A549 (cell line): ENCODE measurements around the gene ATP1B3. TPM values are rescaled to one million over a fixed set of nuclear protein-coding genes. Genes with fewer than 3 reads are reported as not detected.

Experiments
- ATAC-seq, 2 experiments: fragments of 200-7000 bp in 1 of 2; fragments of >200 bp in 1 of 2; cut with Nextera tagmentation in 1 of 2; cut with Tn5 transposase in 1 of 2; 3 replicates each; pipeline versions ENCODE4 v1.8.0 to v1.9.1; 2018 to 2020; ENCODE audit warnings: mild to moderate bottlenecking in 1 of 2, moderate library complexity in 1 of 2
- CTCF ChIA-PET: fragments of 300-600 bp; sonication (Branson Sonifier 250); formaldehyde crosslinking; extraction: SDS; loops from one replicate; lab custom pipeline; 2021; ENCODE audit warnings: antibody characterized with exemption, inconsistent platforms; lab: Yijun Ruan, JAX
- POLR2A ChIA-PET: fragments of 350-600 bp; formaldehyde crosslinking; extraction: SDS; loops from one replicate; lab custom pipeline; 2021; ENCODE audit warnings: antibody characterized with exemption, inconsistent platforms; lab: Yijun Ruan, JAX
- DNase-seq, 2 experiments: peaks; one replicate each; pipeline versions ENCODE4 v3.0.0 to v3.0.0-alpha.2; 2011 to 2016; ENCODE audit warnings: low read depth in 1 of 2, low spot score in 1 of 2
- FAIRE-seq: peaks from 2 replicates; lab custom pipeline; 2011; peaks lifted over from hg19 to GRCh38; lab: Jason Lieb, UNC
- H3K27ac ChIP-seq, 2 experiments: fragments of >200 bp; sonication (Bioruptor Twin); formaldehyde crosslinking; 3 replicates each; pipeline ENCODE4 v1.5.1; 2016 to 2017
- H3K4me1 ChIP-seq: fragments of >200 bp; sonication (Bioruptor Twin); formaldehyde crosslinking; 3 replicates; pipeline ENCODE4 v1.6.1; 2016
- H3K4me2 ChIP-seq: fragments of >200 bp; sonication (Bioruptor Twin); formaldehyde crosslinking; 3 replicates; pipeline ENCODE4 v1.6.1; 2016
- H3K4me3 ChIP-seq: fragments of >200 bp; sonication (Bioruptor Twin); formaldehyde crosslinking; 3 replicates; pipeline ENCODE4 v1.5.1; 2016
- H3K9me3 ChIP-seq: fragments of >200 bp; sonication (Bioruptor Twin); formaldehyde crosslinking; 3 replicates; pipeline ENCODE4 v1.6.1; 2016
- BHLHE40 ChIP-seq: IDR thresholded peaks from 2 replicates; pipeline ENCODE4 v1.6.1; 2012; ENCODE audit warnings: low read depth, low read length, inconsistent platforms
- CBX2 ChIP-seq: fragments of 200-600 bp; sonication (generic); IDR thresholded peaks from 2 replicates; pipeline ENCODE4 v1.6.1; 2016; ENCODE audit warnings: low read depth, mild to moderate bottlenecking, borderline replicate concordance
- CHD2 ChIP-seq: fragments of 150-350 bp; IDR thresholded peaks from 2 replicates; pipeline ENCODE4 v1.6.1; 2014; ENCODE audit warnings: low read length; ENCODE audit not compliant: partially characterized antibody
- CHD4 ChIP-seq: fragments of 200-600 bp; sonication (generic); IDR thresholded peaks from 2 replicates; pipeline ENCODE4 v1.6.1; 2016; ENCODE audit warnings: antibody characterized with exemption, mild to moderate bottlenecking, borderline replicate concordance
- EHMT2 ChIP-seq: fragments of 200-600 bp; sonication (generic); IDR thresholded peaks from 2 replicates; pipeline ENCODE4 v1.6.1; 2016; ENCODE audit warnings: antibody characterized with exemption, low read depth, mild to moderate bottlenecking, moderate library complexity
- FOSB ChIP-seq: fragments of 250-450 bp; sonication (Bioruptor Pico); IDR thresholded peaks from 2 replicates; pipeline ENCODE4 v1.5.0; 2020; ENCODE audit warnings: mild to moderate bottlenecking, moderate library complexity
- FOXS1 ChIP-seq: fragments of 250-450 bp; sonication (Bioruptor Pico); IDR thresholded peaks from 2 replicates; pipeline ENCODE4 v1.5.0; 2020; ENCODE audit warnings: mild to moderate bottlenecking, moderate library complexity
- GATA3 ChIP-seq: IDR thresholded peaks from 2 replicates; pipeline ENCODE4 v1.6.1; 2012; ENCODE audit warnings: borderline replicate concordance
- HDAC2 ChIP-seq: fragments of 200-600 bp; sonication (generic); IDR thresholded peaks from 2 replicates; pipeline ENCODE4 v1.6.1; 2016
- HEYL ChIP-seq: fragments of 250-450 bp; sonication (Bioruptor Pico); IDR thresholded peaks from 2 replicates; pipeline ENCODE4 v1.8.0; 2021; ENCODE audit warnings: mild to moderate bottlenecking, moderate library complexity
- JUN ChIP-seq, 2 experiments: fragments of >200 bp; sonication (Bioruptor Twin); formaldehyde crosslinking; IDR thresholded peaks; 2 replicates in 1 of 2; 3 replicates in 1 of 2; pipeline ENCODE4 v1.6.1; 2016 to 2017
- JUNB ChIP-seq: fragments of >200 bp; sonication (Bioruptor Twin); formaldehyde crosslinking; IDR thresholded peaks from 2 replicates; pipeline ENCODE4 v1.6.1; 2016
- KDM1A ChIP-seq: fragments of 200-600 bp; sonication (generic); IDR thresholded peaks from 2 replicates; pipeline ENCODE4 v1.6.1; 2016; ENCODE audit warnings: low read depth, mild to moderate bottlenecking
- KDM5A ChIP-seq: fragments of 200-600 bp; sonication (generic); IDR thresholded peaks from 2 replicates; pipeline ENCODE4 v1.6.1; 2016; ENCODE audit warnings: antibody characterized with exemption, mild to moderate bottlenecking
- NFE2L2 ChIP-seq: fragments of 150-350 bp; conservative IDR thresholded peaks from 2 replicates; pipeline ENCODE4 v1.6.1; 2014; ENCODE audit warnings: low read length
- PHF8 ChIP-seq: fragments of 200-600 bp; sonication (generic); IDR thresholded peaks from 2 replicates; pipeline ENCODE4 v1.6.1; 2016; ENCODE audit warnings: low read depth, mild to moderate bottlenecking, antibody characterized with exemption, moderate library complexity, borderline replicate concordance
- POLR2A ChIP-seq: IDR thresholded peaks from 2 replicates; pipeline ENCODE4 v1.6.1; 2012; ENCODE audit warnings: mild to moderate bottlenecking, low read length
- RCOR1 ChIP-seq: fragments of 150-350 bp; IDR thresholded peaks from 2 replicates; pipeline ENCODE4 v1.6.1; 2014; ENCODE audit warnings: antibody characterized with exemption, low read length, low read depth
- TFCP2L1 ChIP-seq: fragments of 250-450 bp; sonication (Bioruptor Pico); IDR thresholded peaks from 2 replicates; pipeline ENCODE4 v1.5.0; 2021; ENCODE audit warnings: mild to moderate bottlenecking
- WGBS: methylation state at CpG from one replicate; pipeline ENCODE4 v1.1.6; 2017; ENCODE audit errors: missing lambda C conversion rate; 5-methylcytosine and 5-hydroxymethylcytosine counted together
- polyA plus RNA-seq, 4 experiments: library from polyadenylated mRNA; depleted of rRNA in 3 of 4; stranded (reverse); fragments of >200 nt; fragmentation: RNase III in 1 of 4; extraction: RNeasy Plus Mini Kit Qiagen cat#74134 plus additional on column Dnase treatment in 1 of 4; gene quantifications; 2 replicates in 3 of 4; 3 replicates in 1 of 4; pipeline ENCODE4 v1.2.3, GENCODE V29; 2011 to 2017
- TF ChIP-seq, protein P1 (sequence below): fragments of 250-450 bp; sonication (Bioruptor Pico); IDR thresholded peaks from 2 replicates; pipeline ENCODE4 v1.5.0; 2020; ENCODE audit warnings: low read depth, mild to moderate bottlenecking, moderate library complexity
- TF ChIP-seq, protein P2 (sequence below): fragments of 250-450 bp; sonication (Bioruptor Pico); IDR thresholded peaks from 2 replicates; pipeline ENCODE4 v1.5.0; 2021; ENCODE audit warnings: mild to moderate bottlenecking, moderate library complexity, borderline replicate concordance
- TF ChIP-seq, protein P3 (sequence below): fragments of 150-350 bp; IDR thresholded peaks from 2 replicates; pipeline ENCODE4 v1.6.1; 2014; ENCODE audit warnings: low read depth, mild to moderate bottlenecking, low read length
- TF ChIP-seq, protein P4 (sequence below): fragments of >200 bp; sonication (Bioruptor Twin); formaldehyde crosslinking; IDR thresholded peaks from 3 replicates; pipeline ENCODE4 v1.5.1; 2016

ATP1B3 gene
- polyA plus RNA-seq, 2 of the 4 experiments (the other 2 are of a cell fraction) = 230 to 306 TPM

DNA sequence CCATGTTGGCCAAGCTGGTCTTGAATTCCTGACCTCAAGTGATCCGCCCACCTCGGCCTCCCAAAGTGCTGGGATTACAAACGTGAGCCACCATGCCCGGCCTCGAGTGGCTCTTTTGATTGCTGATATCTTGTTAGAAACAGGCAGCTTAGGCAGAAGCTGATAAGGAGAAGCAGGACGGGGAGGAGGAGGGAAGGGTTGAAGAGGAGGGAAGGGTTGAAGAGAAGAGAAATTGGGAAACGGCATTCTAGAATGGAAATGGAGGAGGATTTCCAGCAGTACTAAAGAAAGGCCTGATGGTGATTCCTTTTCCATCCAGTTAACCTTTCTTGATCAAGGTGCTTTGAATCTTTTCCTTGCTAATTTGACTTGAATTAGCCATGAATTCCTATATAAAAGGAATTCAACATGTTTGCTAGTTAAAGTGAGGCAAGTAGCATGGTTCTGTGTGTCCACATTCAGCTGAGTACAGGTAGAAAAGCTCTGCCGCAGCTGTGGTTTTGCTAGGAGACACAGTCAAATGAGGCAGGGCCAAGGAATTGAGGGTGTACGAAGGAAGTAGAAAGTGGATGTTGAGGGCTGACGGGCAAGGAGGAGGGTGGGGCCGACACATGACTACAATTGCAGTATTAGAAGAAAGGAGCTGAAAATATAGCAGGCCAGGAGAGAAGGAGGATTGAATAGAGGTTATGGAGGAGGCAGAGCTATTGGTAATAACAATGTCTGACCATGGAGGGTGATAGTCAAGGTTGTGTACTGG, 27.2 kb upstream of the ATP1B3 start:
- no peaks in the 10 kb centered on the region for H3K9me3 ChIP-seq
- no peak overlapping the region for H3K4me3 ChIP-seq
- ATAC-seq = no peak
- no peak overlapping the region for H3K4me2 ChIP-seq
- no peak for FAIRE-seq
- no peak overlapping the region for H3K27ac ChIP-seq
- WGBS = 67% methylated on average over 11 of the region's 11 CpGs
- H3K4me1 ChIP-seq = no peaks in the 10 kb centered on the region
- no peak for TF ChIP-seq KDM1A
- TF ChIP-seq POLR2A = no peak
- no peak for TF ChIP-seq HDAC2
- no peak for DNase-seq
- ChIA-PET POLR2A (no interaction called here), CTCF (interaction anchor here (1.0 kb wide), 1 partner anchor 110 kb away, joined by 3 read pairs; the partner anchor contains the start of gene RNF7)

DNA sequence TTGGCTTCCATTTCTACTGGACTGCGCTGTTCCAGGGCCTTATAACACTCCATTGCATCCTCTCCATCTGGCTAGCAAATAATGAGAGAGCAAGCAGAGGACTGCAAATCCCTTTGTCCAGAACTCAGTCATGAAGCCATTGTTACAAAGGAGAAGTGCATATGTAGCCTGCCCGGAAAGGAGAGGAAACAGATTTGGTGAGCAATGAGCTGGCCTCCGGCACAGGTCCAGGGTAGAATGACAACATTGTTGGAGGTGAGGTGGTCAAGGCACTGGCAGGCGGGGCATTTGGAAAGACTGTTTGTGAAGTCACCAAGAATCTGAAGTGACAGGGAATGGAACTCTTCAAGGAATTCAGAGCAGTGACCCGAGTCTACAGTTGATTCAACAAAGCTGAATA, 25.0 kb upstream of the ATP1B3 start:
- Histone ChIP-seq H3K9me3 (no peaks in the 10 kb centered on the region), H3K27ac (no peak overlapping the region), H3K4me3 (no peak overlapping the region), H3K4me2 (no peak overlapping the region), H3K4me1 (no peaks in the 10 kb centered on the region)
- ATAC-seq = no peak
- POLR2A ChIA-PET = no interaction called here
- FAIRE-seq = no peak
- TF ChIP-seq KDM5A (no peak), GATA3 (no peak), TFCP2L1 (CRISPR knock-in tag) (no peak), HEYL (CRISPR knock-in tag) (no peak), NFE2L2 (no peak), JUNB (no peak), RCOR1 (no peak), FOSB (CRISPR knock-in tag) (no peak), CHD2 (no peak), EHMT2 (no peak), PHF8 (no peak), JUN (IDR thresholded peaks at IDR 0.05) (no peak)
- TF ChIP-seq, protein P1, sequence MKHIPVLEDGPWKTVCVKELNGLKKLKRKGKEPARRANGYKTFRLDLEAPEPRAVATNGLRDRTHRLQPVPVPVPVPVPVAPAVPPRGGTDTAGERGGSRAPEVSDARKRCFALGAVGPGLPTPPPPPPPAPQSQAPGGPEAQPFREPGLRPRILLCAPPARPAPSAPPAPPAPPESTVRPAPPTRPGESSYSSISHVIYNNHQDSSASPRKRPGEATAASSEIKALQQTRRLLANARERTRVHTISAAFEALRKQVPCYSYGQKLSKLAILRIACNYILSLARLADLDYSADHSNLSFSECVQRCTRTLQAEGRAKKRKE (CRISPR knock-in tag) = no peak
- TF ChIP-seq, protein P2, sequence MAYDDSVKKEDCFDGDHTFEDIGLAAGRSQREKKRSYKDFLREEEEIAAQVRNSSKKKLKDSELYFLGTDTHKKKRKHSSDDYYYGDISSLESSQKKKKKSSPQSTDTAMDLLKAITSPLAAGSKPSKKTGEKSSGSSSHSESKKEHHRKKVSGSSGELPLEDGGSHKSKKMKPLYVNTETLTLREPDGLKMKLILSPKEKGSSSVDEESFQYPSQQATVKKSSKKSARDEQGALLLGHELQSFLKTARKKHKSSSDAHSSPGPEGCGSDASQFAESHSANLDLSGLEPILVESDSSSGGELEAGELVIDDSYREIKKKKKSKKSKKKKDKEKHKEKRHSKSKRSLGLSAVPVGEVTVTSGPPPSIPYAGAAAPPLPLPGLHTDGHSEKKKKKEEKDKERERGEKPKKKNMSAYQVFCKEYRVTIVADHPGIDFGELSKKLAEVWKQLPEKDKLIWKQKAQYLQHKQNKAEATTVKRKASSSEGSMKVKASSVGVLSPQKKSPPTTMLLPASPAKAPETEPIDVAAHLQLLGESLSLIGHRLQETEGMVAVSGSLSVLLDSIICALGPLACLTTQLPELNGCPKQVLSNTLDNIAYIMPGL (CRISPR knock-in tag) = no peak
- TF ChIP-seq, protein P3, sequence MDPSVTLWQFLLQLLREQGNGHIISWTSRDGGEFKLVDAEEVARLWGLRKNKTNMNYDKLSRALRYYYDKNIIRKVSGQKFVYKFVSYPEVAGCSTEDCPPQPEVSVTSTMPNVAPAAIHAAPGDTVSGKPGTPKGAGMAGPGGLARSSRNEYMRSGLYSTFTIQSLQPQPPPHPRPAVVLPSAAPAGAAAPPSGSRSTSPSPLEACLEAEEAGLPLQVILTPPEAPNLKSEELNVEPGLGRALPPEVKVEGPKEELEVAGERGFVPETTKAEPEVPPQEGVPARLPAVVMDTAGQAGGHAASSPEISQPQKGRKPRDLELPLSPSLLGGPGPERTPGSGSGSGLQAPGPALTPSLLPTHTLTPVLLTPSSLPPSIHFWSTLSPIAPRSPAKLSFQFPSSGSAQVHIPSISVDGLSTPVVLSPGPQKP = no peak
- CTCF ChIA-PET = interaction anchor here (1.0 to 1.4 kb wide), 4 partner anchors 12 to 23 kb away, joined by 3 to 4 read pairs (median 4); no protein-coding TSS in a partner anchor
- DNase-seq = no peak
- 82% methylated on average over 5 of the region's 5 CpGs for WGBS

DNA sequence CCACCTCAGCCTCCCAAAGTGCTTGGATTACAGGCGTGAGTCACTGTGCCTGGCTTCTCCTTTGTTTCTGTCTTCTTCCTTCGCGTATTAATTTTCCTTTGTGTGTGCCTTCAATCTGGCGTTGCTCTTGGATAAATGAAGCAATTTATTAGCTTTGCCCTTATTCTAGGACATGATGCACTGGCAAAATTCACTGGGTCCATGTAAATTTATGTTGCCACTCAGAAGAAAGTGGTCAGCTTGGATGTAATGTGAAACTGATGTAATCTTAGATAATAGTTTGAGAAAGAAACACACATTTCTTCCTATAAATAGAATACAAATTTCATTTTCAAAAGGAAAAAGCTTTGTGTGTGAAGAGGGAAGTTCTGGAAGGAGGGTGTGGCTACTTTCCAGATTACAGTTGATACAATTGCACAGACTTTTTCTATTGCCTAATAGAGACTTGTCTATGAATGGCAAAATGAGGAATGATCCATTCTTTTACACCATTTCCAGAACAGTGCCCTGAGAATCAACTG, 23.3 kb upstream of the ATP1B3 start:
- no peak overlapping the region for H3K4me3 ChIP-seq
- no peak for ATAC-seq
- WGBS = 80% methylated on average over 4 of the region's 4 CpGs
- no peaks in the 10 kb centered on the region for H3K9me3 ChIP-seq
- POLR2A ChIA-PET = no interaction called here
- no peak overlapping the region for H3K4me2 ChIP-seq
- no peak for DNase-seq
- H3K4me1 ChIP-seq = no peaks in the 10 kb centered on the region
- no peak overlapping the region for H3K27ac ChIP-seq
- FAIRE-seq = no peak
- TF ChIP-seq BHLHE40 (no peak), CBX2 (no peak), FOXS1 (no peak), CHD4 (no peak)
- TF ChIP-seq, protein P4, sequence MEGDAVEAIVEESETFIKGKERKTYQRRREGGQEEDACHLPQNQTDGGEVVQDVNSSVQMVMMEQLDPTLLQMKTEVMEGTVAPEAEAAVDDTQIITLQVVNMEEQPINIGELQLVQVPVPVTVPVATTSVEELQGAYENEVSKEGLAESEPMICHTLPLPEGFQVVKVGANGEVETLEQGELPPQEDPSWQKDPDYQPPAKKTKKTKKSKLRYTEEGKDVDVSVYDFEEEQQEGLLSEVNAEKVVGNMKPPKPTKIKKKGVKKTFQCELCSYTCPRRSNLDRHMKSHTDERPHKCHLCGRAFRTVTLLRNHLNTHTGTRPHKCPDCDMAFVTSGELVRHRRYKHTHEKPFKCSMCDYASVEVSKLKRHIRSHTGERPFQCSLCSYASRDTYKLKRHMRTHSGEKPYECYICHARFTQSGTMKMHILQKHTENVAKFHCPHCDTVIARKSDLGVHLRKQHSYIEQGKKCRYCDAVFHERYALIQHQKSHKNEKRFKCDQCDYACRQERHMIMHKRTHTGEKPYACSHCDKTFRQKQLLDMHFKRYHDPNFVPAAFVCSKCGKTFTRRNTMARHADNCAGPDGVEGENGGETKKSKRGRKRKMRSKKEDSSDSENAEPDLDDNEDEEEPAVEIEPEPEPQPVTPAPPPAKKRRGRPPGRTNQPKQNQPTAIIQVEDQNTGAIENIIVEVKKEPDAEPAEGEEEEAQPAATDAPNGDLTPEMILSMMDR = no peak
- TF ChIP-seq, all 56 proteins: peak for 0
- CTCF ChIA-PET = interaction anchor here (0.9 kb wide), 1 partner anchor 61 kb away, joined by 3 read pairs; no protein-coding TSS in a partner anchor
